OCI-LY1 (cell line): Measurements from ENCODE around the gene FOXE3.

Experiments used
- H2AFZ ChIP-seq: fragments of 200-600 bp; sonication (generic), shearing (Covaris generic); 2 replicates; pipeline ENCODE4 v1.6.0; 2014; ENCODE audit warnings: antibody characterized with exemption, mild to moderate bottlenecking, low read length
- H3F3A ChIP-seq: fragments of 200-600 bp; sonication (generic), shearing (Covaris generic); 2 replicates; pipeline ENCODE4 v1.6.0; 2014; ENCODE audit warnings: mild to moderate bottlenecking, antibody characterized with exemption, low read length, moderate library complexity; ENCODE audit not compliant: insufficient read depth
- H3K27ac ChIP-seq: fragments of 200-600 bp; sonication (generic); 2 replicates; pipeline ENCODE4 v1.5.1; 2014; ENCODE audit warnings: low read length, mixed run types, mild to moderate bottlenecking, low read depth; ENCODE audit not compliant: poor library complexity, severe bottlenecking
- H3K27me3 ChIP-seq: fragments of 200-600 bp; sonication (generic); 2 replicates; pipeline ENCODE4 v1.6.0; 2014; ENCODE audit warnings: antibody characterized with exemption, mild to moderate bottlenecking, low read length, moderate library complexity; ENCODE audit not compliant: insufficient read depth
- H3K36me3 ChIP-seq: fragments of 200-600 bp; sonication (generic); 2 replicates; pipeline ENCODE4 v1.6.1; 2014; ENCODE audit warnings: mild to moderate bottlenecking, antibody characterized with exemption, low read length, moderate library complexity, mixed read lengths; ENCODE audit not compliant: insufficient read depth
- H3K4me1 ChIP-seq: fragments of 200-600 bp; sonication (generic); 2 replicates; pipeline ENCODE4 v1.5.1; 2014; ENCODE audit warnings: mild to moderate bottlenecking, low read length, moderate library complexity; ENCODE audit not compliant: insufficient read depth, severe bottlenecking
- H3K4me2 ChIP-seq: fragments of 200-600 bp; sonication (generic), shearing (Covaris generic); 2 replicates; pipeline ENCODE4 v1.6.1; 2014; ENCODE audit warnings: low read length
- H3K4me3 ChIP-seq: fragments of 200-600 bp; sonication (generic); 2 replicates; pipeline ENCODE4 v1.5.1; 2014; ENCODE audit warnings: low read length, low read depth, mild to moderate bottlenecking, mixed read lengths; ENCODE audit not compliant: poor library complexity, severe bottlenecking
- H3K79me2 ChIP-seq: fragments of 200-600 bp; shearing (Covaris generic); 2 replicates; pipeline ENCODE4 v1.6.1; 2016; ENCODE audit warnings: mixed run types, low read length, mixed read lengths; ENCODE audit not compliant: insufficient read depth
- H3K9ac ChIP-seq: fragments of 200-600 bp; sonication (generic), shearing (Covaris generic); 2 replicates; pipeline ENCODE4 v1.6.1; 2014; ENCODE audit warnings: mild to moderate bottlenecking, low read length, mixed read lengths
- H3K9me2 ChIP-seq: fragments of 200-600 bp; sonication (generic), shearing (Covaris generic); 2 replicates; pipeline ENCODE4 v1.6.1; 2014; ENCODE audit warnings: low read depth, mild to moderate bottlenecking, low read length, mixed read lengths
- H3K9me3 ChIP-seq: fragments of 200-600 bp; shearing (Covaris generic); 2 replicates; pipeline ENCODE4 v1.6.1; 2014; ENCODE audit warnings: low read length, mixed read lengths
- H4K20me1 ChIP-seq: fragments of 200-600 bp; sonication (generic), shearing (Covaris generic); 2 replicates; pipeline ENCODE4 v1.6.0; 2016; ENCODE audit warnings: mild to moderate bottlenecking, low read length; ENCODE audit not compliant: insufficient read depth
- EZH2 ChIP-seq: fragments of 200-600 bp; sonication (generic), shearing (Covaris generic); IDR thresholded peaks from 2 replicates; pipeline ENCODE4 v1.8.0; 2017; ENCODE audit warnings: borderline replicate concordance, mixed run types, mild to moderate bottlenecking, antibody characterized with exemption, low read length, moderate library complexity, mixed read lengths
- TF ChIP-seq, protein P1 (sequence below): fragments of 200-600 bp; sonication (generic), shearing (Covaris generic); IDR thresholded peaks from 2 replicates; pipeline ENCODE4 v1.5.1; 2017; ENCODE audit warnings: mild to moderate bottlenecking, antibody characterized with exemption, low read length, moderate library complexity, mixed read lengths

Gene FOXE3

DNA sequence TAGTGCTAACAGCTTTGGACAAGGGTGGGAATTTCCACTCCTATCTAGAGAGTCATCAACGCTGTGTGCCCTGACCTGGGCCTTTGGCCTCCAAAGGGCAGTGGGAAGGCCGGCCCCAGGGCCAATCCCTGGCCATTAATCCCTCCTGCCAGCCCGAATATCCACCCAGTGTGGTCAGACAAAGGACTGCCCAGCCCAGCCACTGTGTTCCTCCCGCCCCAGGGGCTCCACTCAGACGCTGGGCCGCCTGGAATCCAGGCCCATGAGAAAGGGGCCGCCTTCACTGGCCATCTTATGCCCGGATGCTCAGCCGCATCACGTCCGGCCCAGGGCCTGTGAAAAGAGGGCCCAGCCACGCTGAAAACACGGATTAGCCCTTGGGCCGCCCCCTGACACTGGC, 3.6 kb upstream of the FOXE3 start:
- no peak overlapping the region for H3K9ac ChIP-seq
- no peaks in the 10 kb centered on the region for H3K79me2 ChIP-seq
- no peaks in the 10 kb centered on the region for H3K9me3 ChIP-seq
- H3K4me2 ChIP-seq, result no peak overlapping the region
- H3K9me2 ChIP-seq, result no peaks in the 10 kb centered on the region
- H3K4me3 ChIP-seq, result no peak overlapping the region
- no peak for TF ChIP-seq EZH2
- TF ChIP-seq, protein P1, sequence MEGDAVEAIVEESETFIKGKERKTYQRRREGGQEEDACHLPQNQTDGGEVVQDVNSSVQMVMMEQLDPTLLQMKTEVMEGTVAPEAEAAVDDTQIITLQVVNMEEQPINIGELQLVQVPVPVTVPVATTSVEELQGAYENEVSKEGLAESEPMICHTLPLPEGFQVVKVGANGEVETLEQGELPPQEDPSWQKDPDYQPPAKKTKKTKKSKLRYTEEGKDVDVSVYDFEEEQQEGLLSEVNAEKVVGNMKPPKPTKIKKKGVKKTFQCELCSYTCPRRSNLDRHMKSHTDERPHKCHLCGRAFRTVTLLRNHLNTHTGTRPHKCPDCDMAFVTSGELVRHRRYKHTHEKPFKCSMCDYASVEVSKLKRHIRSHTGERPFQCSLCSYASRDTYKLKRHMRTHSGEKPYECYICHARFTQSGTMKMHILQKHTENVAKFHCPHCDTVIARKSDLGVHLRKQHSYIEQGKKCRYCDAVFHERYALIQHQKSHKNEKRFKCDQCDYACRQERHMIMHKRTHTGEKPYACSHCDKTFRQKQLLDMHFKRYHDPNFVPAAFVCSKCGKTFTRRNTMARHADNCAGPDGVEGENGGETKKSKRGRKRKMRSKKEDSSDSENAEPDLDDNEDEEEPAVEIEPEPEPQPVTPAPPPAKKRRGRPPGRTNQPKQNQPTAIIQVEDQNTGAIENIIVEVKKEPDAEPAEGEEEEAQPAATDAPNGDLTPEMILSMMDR, result no peak
- H4K20me1 ChIP-seq, result no peaks in the 10 kb centered on the region
- H3K27me3 ChIP-seq, result no peaks in the 10 kb centered on the region
- no peak overlapping the region for H2AFZ ChIP-seq
- H3F3A ChIP-seq, result no peaks in the 10 kb centered on the region
- no peaks in the 10 kb centered on the region for H3K36me3 ChIP-seq
- no peak overlapping the region for H3K27ac ChIP-seq
- H3K4me1 ChIP-seq, result no peaks in the 10 kb centered on the region

DNA sequence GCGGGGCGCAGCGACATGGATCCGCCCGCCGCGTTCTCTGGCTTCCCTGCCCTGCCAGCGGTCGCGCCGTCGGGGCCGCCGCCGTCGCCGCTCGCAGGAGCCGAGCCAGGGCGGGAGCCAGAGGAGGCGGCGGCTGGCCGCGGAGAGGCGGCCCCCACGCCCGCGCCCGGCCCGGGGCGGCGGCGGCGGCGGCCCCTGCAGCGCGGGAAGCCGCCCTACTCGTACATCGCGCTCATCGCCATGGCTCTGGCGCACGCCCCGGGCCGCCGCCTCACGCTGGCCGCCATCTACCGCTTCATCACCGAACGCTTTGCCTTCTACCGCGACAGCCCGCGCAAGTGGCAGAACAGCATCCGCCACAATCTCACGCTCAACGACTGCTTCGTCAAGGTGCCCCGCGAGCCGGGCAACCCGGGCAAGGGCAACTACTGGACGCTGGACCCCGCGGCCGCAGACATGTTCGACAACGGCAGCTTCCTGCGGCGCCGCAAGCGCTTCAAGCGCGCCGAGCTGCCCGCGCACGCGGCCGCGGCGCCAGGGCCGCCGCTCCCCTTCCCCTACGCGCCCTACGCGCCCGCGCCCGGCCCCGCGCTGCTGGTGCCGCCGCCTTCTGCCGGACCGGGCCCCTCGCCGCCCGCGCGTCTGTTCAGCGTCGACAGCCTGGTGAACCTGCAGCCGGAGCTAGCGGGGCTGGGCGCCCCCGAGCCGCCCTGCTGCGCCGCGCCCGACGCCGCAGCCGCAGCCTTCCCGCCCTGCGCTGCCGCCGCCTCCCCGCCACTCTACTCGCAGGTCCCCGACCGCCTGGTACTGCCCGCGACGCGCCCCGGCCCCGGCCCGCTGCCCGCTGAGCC, 459 bp downstream of the FOXE3 start:
- Histone ChIP-seq H3K9ac (no peak overlapping the region), H3K79me2 (no peaks in the 10 kb centered on the region), H3K4me2 (no peak overlapping the region), H3K9me3 (no peaks in the 10 kb centered on the region), H2AFZ (no peak overlapping the region), H4K20me1 (no peaks in the 10 kb centered on the region), H3K4me3 (no peak overlapping the region), H3F3A (no peaks in the 10 kb centered on the region), H3K4me1 (no peaks in the 10 kb centered on the region), H3K36me3 (no peaks in the 10 kb centered on the region), H3K27ac (no peak overlapping the region), H3K9me2 (no peaks in the 10 kb centered on the region), H3K27me3 (no peaks in the 10 kb centered on the region)
- TF ChIP-seq, protein P1, result no peak
- TF ChIP-seq EZH2, result no peak

DNA sequence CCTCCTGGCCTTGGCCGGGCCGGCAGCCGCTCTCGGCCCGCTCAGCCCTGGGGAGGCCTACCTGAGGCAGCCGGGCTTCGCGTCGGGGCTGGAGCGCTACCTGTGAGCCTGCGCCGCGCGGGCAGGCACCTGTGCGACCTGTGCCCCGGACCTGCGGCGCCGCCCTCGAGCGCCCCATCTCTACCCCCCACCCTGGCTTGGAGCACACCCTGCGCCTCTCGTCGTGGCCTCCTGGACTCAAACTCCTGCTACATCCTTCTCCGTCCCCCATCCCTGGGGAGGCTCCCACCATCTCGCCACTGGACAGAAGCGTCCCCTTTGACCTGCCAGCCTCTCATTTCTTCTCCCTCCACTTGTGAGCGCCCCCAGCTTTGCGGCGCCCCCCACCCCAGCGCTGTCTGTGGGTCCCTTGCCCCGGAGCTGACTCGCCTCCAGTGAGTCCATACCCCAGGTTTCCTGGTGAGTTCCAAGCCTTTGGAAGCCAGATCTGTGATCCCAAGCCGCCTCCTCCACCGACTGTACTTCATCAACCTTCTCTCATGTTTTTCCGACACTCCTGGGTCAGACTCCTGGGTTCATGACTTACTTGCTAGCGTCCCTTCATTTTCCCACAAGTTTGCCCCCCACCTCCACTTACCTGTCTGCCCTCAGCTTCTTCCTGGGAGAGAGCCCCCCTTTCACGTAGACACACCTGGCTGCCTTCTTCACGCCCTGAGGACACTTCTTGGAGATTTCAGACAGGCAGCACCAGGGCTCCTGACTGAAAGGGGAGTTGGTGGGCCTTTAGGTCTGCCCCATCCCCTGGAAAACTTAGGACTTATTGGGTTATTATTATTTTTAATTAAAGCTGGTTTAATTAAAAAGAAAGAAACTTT, 1.3 kb downstream of the FOXE3 start:
- H3K4me3 ChIP-seq, result no peak overlapping the region

More for the DNA sequence above, 1.3 kb downstream of the FOXE3 start:
- no peaks in the 10 kb centered on the region for H4K20me1 ChIP-seq
- no peak overlapping the region for H2AFZ ChIP-seq
- no peak overlapping the region for H3K9ac ChIP-seq
- no peaks in the 10 kb centered on the region for H3K9me2 ChIP-seq
- no peaks in the 10 kb centered on the region for H3K27me3 ChIP-seq
- H3F3A ChIP-seq, result no peaks in the 10 kb centered on the region
- no peaks in the 10 kb centered on the region for H3K9me3 ChIP-seq
- H3K4me2 ChIP-seq, result no peak overlapping the region
- H3K4me1 ChIP-seq, result no peaks in the 10 kb centered on the region
- no peaks in the 10 kb centered on the region for H3K36me3 ChIP-seq
- no peak overlapping the region for H3K27ac ChIP-seq
- H3K79me2 ChIP-seq, result no peaks in the 10 kb centered on the region
- TF ChIP-seq, protein P1, result no peak
- TF ChIP-seq EZH2, result no peak
